DOHH2 (cell line): ENCODE data around the gene GRK1.
"Not testable (repeated sequence)": the region's sequence is repeated elsewhere in the genome, so short reads cannot be mapped to it uniquely, and the experiment has no call there.

ENCODE experiments used
- H3F3A ChIP-seq: fragments of 200-600 bp; sonication (generic), shearing (Covaris generic); 2 replicates; pipeline ENCODE4 v1.6.0; 2016; ENCODE audit warnings: antibody characterized with exemption, mild to moderate bottlenecking; ENCODE audit not compliant: control insufficient read depth, insufficient read depth
- H3K27ac ChIP-seq: fragments of 200-600 bp; sonication (generic); 2 replicates; pipeline ENCODE4 v1.5.1; 2014; ENCODE audit warnings: low read depth, mild to moderate bottlenecking, low read length, moderate library complexity
- H3K27me3 ChIP-seq: fragments of 200-600 bp; sonication (generic); 2 replicates; pipeline ENCODE4 v1.6.1; 2014; ENCODE audit warnings: mild to moderate bottlenecking, low read length, mixed read lengths; ENCODE audit not compliant: control insufficient read depth
- H3K36me3 ChIP-seq: fragments of 200-600 bp; sonication (generic); 2 replicates; pipeline ENCODE4 v1.6.1; 2014; ENCODE audit warnings: mild to moderate bottlenecking, low read length, moderate library complexity, mixed read lengths; ENCODE audit not compliant: control insufficient read depth
- H3K4me1 ChIP-seq: fragments of 200-600 bp; sonication (generic); 2 replicates; pipeline ENCODE4 v1.6.1; 2014; ENCODE audit warnings: mild to moderate bottlenecking, low read length, mixed read lengths; ENCODE audit not compliant: control insufficient read depth
- H3K4me2 ChIP-seq: fragments of 200-600 bp; sonication (generic); 2 replicates; pipeline ENCODE4 v1.6.0; 2014; ENCODE audit warnings: mild to moderate bottlenecking, low read length, moderate library complexity
- H3K4me3 ChIP-seq: fragments of 200-600 bp; sonication (generic); 2 replicates; pipeline ENCODE4 v1.5.1; 2014; ENCODE audit warnings: mild to moderate bottlenecking, low read length, mixed read lengths
- H3K79me2 ChIP-seq: fragments of 200-600 bp; sonication (generic); 2 replicates; pipeline ENCODE4 v1.6.1; 2014; ENCODE audit warnings: mild to moderate bottlenecking, low read length, mixed read lengths; ENCODE audit not compliant: control insufficient read depth
- H3K9me2 ChIP-seq: fragments of 200-600 bp; sonication (generic); replicated peaks from 2 replicates; pipeline ENCODE4 v1.6.1; 2014; ENCODE audit warnings: mild to moderate bottlenecking, low read length, mixed read lengths; ENCODE audit not compliant: control insufficient read depth
- H3K9me3 ChIP-seq: fragments of 200-600 bp; sonication (generic); 2 replicates; pipeline ENCODE4 v1.6.1; 2014; ENCODE audit warnings: antibody characterized with exemption, low read length, mixed read lengths; ENCODE audit not compliant: control insufficient read depth, insufficient read depth
- H4K20me1 ChIP-seq: fragments of 200-600 bp; sonication (generic); 2 replicates; pipeline ENCODE4 v1.6.0; 2014; ENCODE audit warnings: low read depth, mild to moderate bottlenecking, antibody characterized with exemption, low read length, moderate library complexity; ENCODE audit not compliant: control insufficient read depth, insufficient read depth
- CTCF ChIP-seq: fragments of 200-600 bp; sonication (generic); IDR thresholded peaks from one replicate; pipeline ENCODE4 v1.5.1; 2014; ENCODE audit warnings: antibody characterized with exemption, mild to moderate bottlenecking, low read depth, low read length; ENCODE audit not compliant: poor library complexity, severe bottlenecking
- EZH2phosphoT487 ChIP-seq: fragments of 200-600 bp; sonication (generic); IDR thresholded peaks from 2 replicates; pipeline ENCODE4 v1.6.1; 2017; ENCODE audit warnings: borderline replicate concordance, mild to moderate bottlenecking, antibody characterized with exemption, low read length, moderate library complexity, mixed read lengths

Gene GRK1

GRCh38 chr13:113744197-113745000 is 77.4 kb downstream of the GRK1 start:
- H3K4me3 ChIP-seq = no peak overlapping the region
- H3K4me2 ChIP-seq = no peak overlapping the region
- no peaks in the 10 kb centered on the region for H3K4me1 ChIP-seq

GRCh38 chr13:113745059-113745458 is 78.0 kb downstream of the GRK1 start:
- H3K27ac ChIP-seq = no peak overlapping the region
- no peak overlapping the region for H3K4me2 ChIP-seq
- H3K9me2 ChIP-seq = no peaks in the 10 kb centered on the region
- no peaks in the 10 kb centered on the region for H4K20me1 ChIP-seq
- no peaks in the 10 kb centered on the region for H3K79me2 ChIP-seq
- no peak for TF ChIP-seq CTCF
- no peaks in the 10 kb centered on the region for H3K4me1 ChIP-seq
- no peaks in the 10 kb centered on the region for H3K36me3 ChIP-seq
- no peak overlapping the region for H3K4me3 ChIP-seq
- H3K9me3 ChIP-seq = peaks cover 3% of the 10 kb centered on the region; the same call in 1 of the 2 replicates
- H3F3A ChIP-seq = no peaks in the 10 kb centered on the region
- H3K27me3 ChIP-seq = no peaks in the 10 kb centered on the region

More at GRCh38 chr13:113744197-113745000, 77.4 kb downstream of the GRK1 start:
- Histone ChIP-seq H3F3A (no peaks in the 10 kb centered on the region), H3K9me3 (no peaks in the 10 kb centered on the region), H3K27me3 (no peaks in the 10 kb centered on the region), H3K79me2 (no peaks in the 10 kb centered on the region), H3K36me3 (no peaks in the 10 kb centered on the region), H3K9me2 (no peaks in the 10 kb centered on the region), H4K20me1 (no peaks in the 10 kb centered on the region), H3K27ac (no peak overlapping the region)
- TF ChIP-seq EZH2phosphoT487 = no peak
- no peak for TF ChIP-seq CTCF

DNA sequence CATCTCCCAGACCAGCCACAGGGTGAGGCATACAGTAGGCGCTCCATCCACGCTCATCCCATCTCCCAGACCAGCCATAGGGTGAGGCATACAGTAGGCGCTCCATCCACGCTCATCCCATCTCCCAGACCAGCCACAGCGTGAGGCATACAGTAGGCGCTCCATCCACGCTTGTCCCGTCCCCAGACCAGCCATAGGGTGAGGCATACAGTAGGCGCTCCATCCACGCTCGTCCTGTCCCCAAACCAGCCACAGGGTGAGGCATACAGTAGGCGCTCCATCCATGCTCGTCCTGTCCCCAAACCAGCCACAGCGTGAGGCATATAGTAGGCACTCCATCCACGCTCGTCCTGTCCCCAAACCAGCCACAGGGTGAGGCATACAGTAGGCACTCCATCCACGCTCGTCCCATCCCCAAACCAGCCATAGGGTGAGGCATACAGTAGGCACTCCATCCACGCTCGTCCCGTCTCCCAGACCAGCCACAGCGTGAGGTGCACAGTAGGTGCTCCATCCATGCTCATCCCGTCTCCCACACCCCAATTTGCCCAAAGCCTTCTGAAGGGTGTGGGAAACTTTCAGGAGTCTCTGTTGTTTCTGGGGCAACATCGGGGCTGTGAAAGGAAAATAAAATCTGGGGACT is 78.6 kb downstream of the GRK1 start:
- not testable (repeated sequence) for H3K4me1 ChIP-seq, H3K4me3 ChIP-seq, H3K27ac ChIP-seq, H3F3A ChIP-seq, H3K36me3 ChIP-seq, H3K9me3 ChIP-seq, H3K79me2 ChIP-seq, H3K9me2 ChIP-seq, H3K4me2 ChIP-seq, H4K20me1 ChIP-seq, H3K27me3 ChIP-seq

- Histone ChIP-seq H4K20me1 (no peaks in the 10 kb centered on the region), H3K27me3 (no peaks in the 10 kb centered on the region), H3K9me2 (no peaks in the 10 kb centered on the region), H3F3A (peaks cover 10% of the 10 kb centered on the region), H3K4me2 (no peak overlapping the region), H3K27ac (no peak overlapping the region), H3K4me3 (no peak overlapping the region), H3K4me1 (no peaks in the 10 kb centered on the region), H3K79me2 (no peaks in the 10 kb centered on the region), H3K36me3 (no peaks in the 10 kb centered on the region), H3K9me3 (peaks cover 13% of the 10 kb centered on the region; the same call in 1 of the 2 replicates)
- TF ChIP-seq CTCF (no peak), EZH2phosphoT487 (no peak)
Measured at GRCh38 chr13:113746143-113746525, 79.1 kb downstream of the GRK1 start.
